HG02588 (cell line): ENCODE data around the gene NT5M.

ENCODE experiments used
- ATAC-seq: cut with Tn5 transposase; IDR thresholded peaks from one replicate; pipeline ENCODE4 v1.9.1; 2021; ENCODE audit warnings: mild to moderate bottlenecking, moderate library complexity; ENCODE audit not compliant: unreplicated experiment

NT5M gene

GRCh38 chr17:17342242-17342945 is 39.2 kb downstream of the NT5M start:
- no peak for ATAC-seq

DNA sequence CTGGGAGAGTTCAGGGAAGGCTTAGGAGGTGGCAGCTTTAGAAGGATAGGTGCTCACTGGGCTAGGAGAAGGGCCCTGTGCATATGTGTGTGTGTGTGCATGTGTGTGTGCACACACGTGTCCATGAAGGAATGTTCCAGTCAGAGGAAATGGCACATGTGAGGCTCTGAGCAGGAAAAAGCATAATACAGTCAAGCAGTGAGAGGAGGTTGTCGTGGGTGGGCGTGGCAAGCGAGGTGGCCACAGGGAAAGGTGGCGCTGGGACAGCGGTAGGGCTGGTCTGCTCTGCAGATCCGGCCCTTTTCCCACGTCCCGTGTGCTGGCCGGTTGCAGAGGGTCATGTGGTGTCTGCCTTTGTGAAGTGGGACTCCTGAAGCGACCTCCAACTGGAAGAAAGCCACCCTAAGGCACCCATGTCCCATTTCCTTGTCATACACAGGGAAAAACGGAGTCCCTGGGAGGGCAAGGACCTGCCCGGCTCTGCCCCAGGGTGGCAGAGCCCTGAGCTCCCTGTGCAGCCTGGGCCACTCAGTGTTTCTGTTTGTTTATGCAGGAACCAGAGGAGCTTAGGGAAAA is 40.1 kb downstream of the NT5M start:
- ATAC-seq: no peak

- no peak for ATAC-seq
Observed at GRCh38 chr17:17343896-17344506, 40.8 kb downstream of the NT5M start.

- ATAC-seq: no peak
Observed at GRCh38 chr17:17344507-17345293, 41.5 kb downstream of the NT5M start.

- no peak for ATAC-seq
Observed at GRCh38 chr17:17345294-17345597, 42.1 kb downstream of the NT5M start.

- no peak for ATAC-seq
Observed at GRCh38 chr17:17345686-17346427, 42.7 kb downstream of the NT5M start.

- no peak for ATAC-seq
Observed at GRCh38 chr17:17346428-17347233, 43.5 kb downstream of the NT5M start.

GRCh38 chr17:17347234-17347955 is 44.2 kb downstream of the NT5M start:
- ATAC-seq: no peak

DNA sequence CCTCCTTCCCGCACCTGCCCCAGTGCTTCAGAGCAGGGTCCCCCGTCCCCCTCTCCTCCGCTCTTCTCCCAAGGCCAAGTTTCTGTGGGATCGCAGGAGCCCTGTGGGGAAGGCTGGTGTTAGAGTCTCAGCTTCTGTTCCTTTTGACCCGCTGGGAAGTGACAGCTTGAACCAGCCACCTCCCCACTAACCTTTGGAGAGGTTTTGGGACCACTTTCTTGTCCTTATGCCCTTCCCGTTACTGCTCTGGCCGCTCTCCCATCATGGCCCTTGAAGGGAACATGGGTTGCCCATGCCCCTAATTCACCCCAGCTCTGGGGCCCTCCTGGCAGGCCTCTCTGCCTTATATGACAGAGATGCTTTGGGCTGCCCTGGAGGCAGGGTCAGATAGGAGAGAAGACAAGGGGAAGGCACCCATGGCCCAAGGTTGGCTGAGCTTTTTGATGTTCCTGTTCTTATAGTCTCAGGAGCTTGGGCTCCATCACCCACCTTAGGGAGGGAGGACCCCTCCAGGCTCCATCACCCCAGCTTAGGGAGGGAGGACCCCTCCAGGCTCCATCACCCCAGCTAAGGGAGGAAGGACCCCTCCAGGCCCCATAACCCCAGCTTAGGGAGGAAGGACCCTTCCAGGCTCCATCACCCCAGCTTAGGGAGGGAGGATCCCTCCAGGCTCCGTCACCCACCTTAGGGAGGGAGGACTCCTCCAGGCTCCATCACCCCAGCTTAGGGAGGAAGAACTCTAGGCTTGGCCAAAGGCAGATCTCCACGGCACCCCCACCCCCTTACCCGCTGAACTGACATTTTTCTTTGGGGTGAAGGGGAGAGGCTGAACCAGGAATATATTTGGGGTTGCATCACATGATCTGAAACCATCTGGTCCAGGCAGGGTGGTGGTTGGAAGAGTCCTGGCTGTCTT is 45.0 kb downstream of the NT5M start:
- ATAC-seq: no peak

DNA sequence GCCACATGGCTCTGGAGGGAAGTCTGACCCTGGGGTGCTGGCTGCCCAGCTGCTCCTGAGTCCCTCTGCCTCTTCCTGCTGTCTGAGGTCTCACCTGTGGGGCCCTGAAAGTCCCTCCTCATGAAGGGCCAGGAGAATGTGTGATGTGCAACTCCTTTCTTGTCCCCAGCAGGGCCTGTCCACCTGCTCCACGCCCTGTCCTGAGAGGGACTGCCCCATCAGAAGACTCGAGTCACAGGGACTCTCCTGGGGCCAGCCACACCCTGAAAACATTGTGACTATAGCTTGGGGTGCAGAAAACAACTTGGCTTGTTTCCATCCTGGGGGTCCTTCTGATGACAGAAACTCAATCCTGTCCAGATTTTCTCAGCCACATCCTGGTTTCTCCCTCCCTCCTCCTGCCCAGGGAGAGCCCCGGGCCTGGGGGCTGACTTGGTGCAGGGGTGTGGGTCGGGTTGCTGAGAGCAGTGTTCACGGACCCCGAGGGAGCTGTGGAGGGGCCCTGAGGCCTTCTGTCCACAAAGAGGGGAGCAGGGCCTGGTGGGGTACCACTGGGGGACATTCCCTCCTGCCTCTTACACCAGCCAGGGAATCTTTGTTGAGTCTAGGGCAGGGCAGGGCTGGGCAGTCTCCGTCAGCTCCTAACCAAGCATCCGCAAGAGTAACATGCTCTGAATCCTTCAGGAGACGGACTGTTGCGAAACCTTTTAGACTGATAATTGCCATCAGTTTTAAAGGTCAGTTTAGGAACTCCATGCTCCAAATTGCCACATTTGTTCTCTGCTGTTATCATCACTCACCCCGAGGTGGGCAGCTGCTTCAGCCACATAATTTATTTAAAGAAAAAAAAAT is 45.9 kb downstream of the NT5M start:
- ATAC-seq: no peak

DNA sequence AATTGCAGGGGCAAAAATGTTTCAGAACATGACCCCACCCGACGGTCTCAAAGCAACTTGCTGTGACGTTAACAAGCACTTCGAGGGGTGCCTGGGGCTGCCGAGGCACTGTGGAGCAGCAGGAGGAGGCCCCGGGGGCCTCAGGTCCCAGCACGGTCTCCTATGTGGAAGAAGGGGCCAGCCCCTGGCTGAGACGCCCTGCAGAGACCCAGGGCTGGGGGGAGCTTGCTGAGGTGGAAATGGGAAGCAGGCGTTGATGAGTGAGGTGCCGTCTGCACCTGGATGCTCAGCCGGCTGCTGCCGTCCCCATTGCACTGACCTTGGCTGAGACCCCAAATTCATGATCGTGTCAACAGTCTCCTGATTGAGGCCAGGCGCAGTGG is 46.5 kb downstream of the NT5M start:
- ATAC-seq: no peak

DNA sequence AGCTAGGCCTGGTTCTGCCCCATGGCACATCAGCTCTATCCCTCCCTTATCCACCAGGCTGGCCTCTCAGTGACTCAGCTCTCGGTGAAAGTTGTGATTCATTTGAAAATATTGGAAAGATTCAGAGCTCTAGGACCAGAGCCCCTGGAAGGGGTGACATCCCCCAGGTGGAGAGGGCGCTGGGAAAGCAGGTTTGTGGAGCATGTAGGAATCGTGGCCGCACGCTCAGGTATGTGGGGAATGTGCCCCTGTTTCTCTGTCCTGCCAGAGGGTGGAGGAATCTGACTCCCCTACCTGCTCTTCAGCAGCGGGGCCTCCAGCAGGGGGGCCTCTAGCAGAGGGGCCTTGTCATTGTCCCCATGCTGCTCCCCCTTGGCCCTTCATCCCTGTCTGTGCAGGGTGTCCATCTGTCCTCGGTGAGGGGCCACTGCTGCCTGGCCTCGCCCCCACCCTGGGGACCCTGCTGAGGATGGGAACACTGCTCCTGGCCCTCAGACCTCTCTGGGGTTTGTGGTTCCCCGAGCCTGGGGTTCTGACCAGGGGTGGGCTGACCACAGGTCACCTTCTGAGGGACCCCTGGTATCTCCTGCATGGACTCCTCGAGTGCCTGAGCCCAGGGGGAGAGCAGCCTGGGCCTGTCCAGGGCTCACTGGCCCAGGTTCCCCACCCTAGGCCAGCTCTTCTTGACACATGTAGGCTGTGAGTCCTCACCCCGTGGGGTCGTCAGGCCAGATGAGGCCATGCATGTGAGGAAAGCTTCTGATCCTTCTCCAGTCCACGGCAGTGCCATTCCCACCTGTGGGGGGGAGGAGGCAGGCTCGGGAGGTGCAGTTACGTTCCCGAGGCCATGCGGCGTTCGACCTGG is 47.5 kb downstream of the NT5M start:
- no peak for ATAC-seq

DNA sequence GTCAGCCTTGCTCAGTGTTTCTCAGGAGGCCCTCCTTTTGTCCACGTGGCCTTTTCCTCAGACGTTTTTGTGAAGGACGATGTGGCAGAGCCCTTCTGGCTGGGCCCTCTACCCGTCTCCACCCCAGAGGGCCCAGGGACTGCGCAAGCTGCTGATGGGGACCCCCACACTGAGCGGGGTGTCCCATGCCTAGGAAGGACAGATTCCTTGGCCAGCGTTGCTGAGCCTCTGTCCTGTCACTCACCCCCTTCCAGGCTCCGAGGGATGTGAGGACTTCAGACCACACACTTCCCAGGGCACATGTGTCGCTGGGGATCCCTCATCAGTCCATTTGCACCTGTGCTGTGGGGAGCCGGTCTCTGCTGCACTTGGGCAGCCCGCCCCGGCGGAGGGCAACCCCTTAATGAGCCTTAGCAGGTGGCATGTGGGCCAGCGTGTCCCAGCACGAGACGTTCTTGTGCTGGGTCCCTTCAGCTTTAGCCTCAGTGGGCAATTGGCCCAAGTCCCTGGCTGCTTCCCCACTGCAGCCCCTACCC is 48.3 kb downstream of the NT5M start:
- no peak for ATAC-seq

- ATAC-seq: no peak
Observed at GRCh38 chr17:17351901-17352781, 49.0 kb downstream of the NT5M start.

GRCh38 chr17:17352836-17353624 is 49.9 kb downstream of the NT5M start:
- no peak for ATAC-seq
